ENCODE measurements around the gene ABL1. TPM values are rescaled to one million over a fixed set of nuclear protein-coding genes. Genes with fewer than 3 reads are reported as not detected.

The ABL1 gene
- total RNA-seq, 2 experiments from 2014 or later, result 30.2 to 33.0 TPM

DNA sequence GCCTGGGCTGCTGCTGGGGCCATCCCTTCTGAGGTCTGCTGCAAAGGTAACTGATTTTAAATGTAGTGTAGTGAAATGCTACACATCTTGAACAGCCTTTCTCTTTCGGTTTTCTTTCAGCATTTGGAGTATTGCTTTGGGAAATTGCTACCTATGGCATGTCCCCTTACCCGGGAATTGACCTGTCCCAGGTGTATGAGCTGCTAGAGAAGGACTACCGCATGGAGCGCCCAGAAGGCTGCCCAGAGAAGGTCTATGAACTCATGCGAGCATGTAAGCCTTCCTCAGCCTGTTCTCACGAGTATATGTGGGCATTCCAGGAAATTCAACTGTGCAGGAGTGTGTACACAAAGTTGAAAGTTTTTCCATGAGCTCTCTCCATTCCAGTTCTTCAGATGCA is 43.2 kb downstream of the ABL1 start:
- Mint-ChIP-seq H3K9me3 (no peaks in the 10 kb centered on the region), H3K36me3 (ENCODE audit: low read depth) (peaks cover 19% of the 10 kb centered on the region), H3K4me3 (no peak overlapping the region), H3K27me3 (no peaks in the 10 kb centered on the region), H3K27ac (no peak overlapping the region), H3K4me1 (ENCODE audit: low read depth) (no peaks in the 10 kb centered on the region)
- intact Hi-C loops (cut with micrococcal nuclease), result no loop called here
- ATAC-seq (no peak), DNase-seq (no peak)
- POLR2A ChIA-PET, result interaction anchor here (0.7 kb wide), 1 partner anchor 165 kb away, joined by 3 read pairs; no protein-coding TSS in a partner anchor
- TF ChIP-seq, protein P1, sequence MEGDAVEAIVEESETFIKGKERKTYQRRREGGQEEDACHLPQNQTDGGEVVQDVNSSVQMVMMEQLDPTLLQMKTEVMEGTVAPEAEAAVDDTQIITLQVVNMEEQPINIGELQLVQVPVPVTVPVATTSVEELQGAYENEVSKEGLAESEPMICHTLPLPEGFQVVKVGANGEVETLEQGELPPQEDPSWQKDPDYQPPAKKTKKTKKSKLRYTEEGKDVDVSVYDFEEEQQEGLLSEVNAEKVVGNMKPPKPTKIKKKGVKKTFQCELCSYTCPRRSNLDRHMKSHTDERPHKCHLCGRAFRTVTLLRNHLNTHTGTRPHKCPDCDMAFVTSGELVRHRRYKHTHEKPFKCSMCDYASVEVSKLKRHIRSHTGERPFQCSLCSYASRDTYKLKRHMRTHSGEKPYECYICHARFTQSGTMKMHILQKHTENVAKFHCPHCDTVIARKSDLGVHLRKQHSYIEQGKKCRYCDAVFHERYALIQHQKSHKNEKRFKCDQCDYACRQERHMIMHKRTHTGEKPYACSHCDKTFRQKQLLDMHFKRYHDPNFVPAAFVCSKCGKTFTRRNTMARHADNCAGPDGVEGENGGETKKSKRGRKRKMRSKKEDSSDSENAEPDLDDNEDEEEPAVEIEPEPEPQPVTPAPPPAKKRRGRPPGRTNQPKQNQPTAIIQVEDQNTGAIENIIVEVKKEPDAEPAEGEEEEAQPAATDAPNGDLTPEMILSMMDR (IDR thresholded peaks at IDR 0.05), result no peak
- CTCF ChIA-PET, result interaction anchor here (0.7 to 1.5 kb wide), 3 partner anchors 8 to 712 kb away, joined by 3 to 4 read pairs (median 4); no protein-coding TSS in a partner anchor

DNA sequence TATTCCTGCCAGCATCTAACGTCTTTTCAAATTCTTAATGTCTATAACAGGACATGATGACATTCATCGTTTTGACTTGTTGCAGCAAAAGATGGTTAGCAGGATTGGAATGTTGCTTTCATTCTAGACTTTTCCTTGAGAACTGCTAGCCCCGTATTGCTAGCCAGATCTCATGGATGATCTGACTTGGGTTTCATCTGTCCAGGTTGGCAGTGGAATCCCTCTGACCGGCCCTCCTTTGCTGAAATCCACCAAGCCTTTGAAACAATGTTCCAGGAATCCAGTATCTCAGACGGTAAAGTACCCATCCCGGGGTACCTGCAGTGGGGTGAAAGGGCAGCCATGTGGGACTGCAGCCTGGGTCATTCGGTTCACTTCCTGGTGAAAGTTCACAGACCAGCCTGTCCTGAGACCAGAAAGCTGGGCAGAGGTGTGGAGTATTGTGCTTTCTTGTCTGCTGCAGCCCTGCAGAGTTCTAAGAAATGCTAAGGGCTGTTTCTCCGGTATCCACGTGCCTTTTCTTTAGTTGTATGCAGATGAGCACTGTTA is 44.9 kb downstream of the ABL1 start:
- Mint-ChIP-seq H3K36me3 (ENCODE audit: low read depth) (peaks cover 19% of the 10 kb centered on the region), H3K27ac (no peak overlapping the region), H3K4me3 (no peak overlapping the region), H3K27me3 (no peaks in the 10 kb centered on the region), H3K4me1 (ENCODE audit: low read depth) (no peaks in the 10 kb centered on the region), H3K9me3 (no peaks in the 10 kb centered on the region)
- TF ChIP-seq, protein P1 (IDR thresholded peaks at IDR 0.05), result no peak
- ATAC-seq, result no peak
- no peak for DNase-seq
- POLR2A ChIA-PET, result no interaction called here
- intact Hi-C loops (cut with micrococcal nuclease), result no loop called here
- CTCF ChIA-PET, result interaction anchor here (1.3 to 1.5 kb wide), 2 partner anchors 10 to 13 kb away, joined by 4 read pairs; no protein-coding TSS in a partner anchor

DNA sequence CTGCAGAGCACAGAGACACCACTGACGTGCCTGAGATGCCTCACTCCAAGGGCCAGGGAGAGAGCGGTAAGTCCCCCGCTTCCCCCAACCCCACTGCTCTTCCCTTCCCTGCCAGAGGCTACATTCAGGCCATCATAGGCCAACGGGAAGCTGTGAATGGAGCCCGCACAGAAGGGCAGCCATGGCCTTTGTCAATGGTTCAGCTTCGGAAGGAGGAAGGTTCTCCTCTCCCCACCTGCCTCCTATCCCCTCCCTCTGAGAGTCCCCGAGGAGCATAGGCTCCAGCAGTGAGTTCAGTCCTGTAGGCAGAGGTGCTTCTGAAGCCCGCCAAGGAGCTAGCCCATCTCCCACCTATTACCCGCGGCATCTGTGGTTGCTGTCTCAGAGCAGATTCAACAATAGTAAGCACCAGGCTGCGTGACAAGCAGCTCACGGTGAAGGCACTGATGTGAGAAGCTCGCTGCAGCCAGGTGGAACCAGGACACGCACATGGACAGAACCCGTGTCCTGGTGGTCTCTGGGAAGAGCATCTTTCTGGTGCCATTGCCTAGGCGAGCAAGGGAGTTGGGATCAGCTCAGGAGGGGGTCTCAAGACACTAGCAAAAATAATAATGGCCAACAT is 45.7 kb downstream of the ABL1 start:
- no peak for DNase-seq
- Mint-ChIP-seq H3K9me3 (no peaks in the 10 kb centered on the region), H3K36me3 (ENCODE audit: low read depth) (peaks cover 19% of the 10 kb centered on the region), H3K4me1 (ENCODE audit: low read depth) (no peaks in the 10 kb centered on the region), H3K27me3 (no peaks in the 10 kb centered on the region), H3K4me3 (no peak overlapping the region), H3K27ac (no peak overlapping the region)
- TF ChIP-seq, protein P1 (IDR thresholded peaks at IDR 0.05), result no peak
- no peak for ATAC-seq
- CTCF ChIA-PET, result interaction anchor here (1.0 to 1.3 kb wide), 3 partner anchors 10 to 174 kb away, joined by 3 to 4 read pairs (median 4); no protein-coding TSS in a partner anchor
- POLR2A ChIA-PET, result interaction anchor here (0.8 to 1.0 kb wide), 2 partner anchors 35 to 187 kb away, joined by 3 read pairs; partner anchors contain the start of gene EXOSC2
- intact Hi-C loops (cut with micrococcal nuclease), result no loop called here

DNA sequence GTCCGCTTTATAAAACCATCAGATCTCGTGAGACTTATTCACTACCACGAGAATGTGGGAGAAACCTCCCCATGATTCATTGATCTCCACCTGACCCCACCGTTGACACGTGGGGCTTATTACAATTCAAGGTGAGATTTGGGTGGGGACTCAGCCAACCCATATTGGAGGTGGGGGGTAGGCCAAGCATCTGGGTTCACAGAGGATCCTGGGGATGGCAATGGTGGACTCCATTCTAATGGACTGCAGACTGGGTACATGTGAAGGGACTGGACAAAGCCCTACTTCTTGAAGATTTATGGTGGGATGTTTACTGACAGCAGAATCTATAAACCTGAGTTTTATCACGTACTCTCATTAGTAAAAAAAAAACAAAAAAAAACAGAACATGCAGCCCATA is 46.5 kb downstream of the ABL1 start:
- intact Hi-C loops (cut with micrococcal nuclease), result no loop called here
- CTCF ChIA-PET, result interaction anchor here (1.1 kb wide), 1 partner anchor 175 kb away, joined by 3 read pairs; no protein-coding TSS in a partner anchor
- Mint-ChIP-seq H3K4me3 (no peak overlapping the region), H3K4me1 (ENCODE audit: low read depth) (no peaks in the 10 kb centered on the region), H3K27ac (no peak overlapping the region), H3K9me3 (no peaks in the 10 kb centered on the region), H3K27me3 (no peaks in the 10 kb centered on the region), H3K36me3 (ENCODE audit: low read depth) (peaks cover 20% of the 10 kb centered on the region)
- no peak for ATAC-seq
- TF ChIP-seq, protein P1 (IDR thresholded peaks at IDR 0.05), result no peak
- no peak for DNase-seq
- POLR2A ChIA-PET, result interaction anchor here (0.8 to 1.0 kb wide), 2 partner anchors 34 to 188 kb away, joined by 3 read pairs; partner anchors contain the start of gene EXOSC2

DNA sequence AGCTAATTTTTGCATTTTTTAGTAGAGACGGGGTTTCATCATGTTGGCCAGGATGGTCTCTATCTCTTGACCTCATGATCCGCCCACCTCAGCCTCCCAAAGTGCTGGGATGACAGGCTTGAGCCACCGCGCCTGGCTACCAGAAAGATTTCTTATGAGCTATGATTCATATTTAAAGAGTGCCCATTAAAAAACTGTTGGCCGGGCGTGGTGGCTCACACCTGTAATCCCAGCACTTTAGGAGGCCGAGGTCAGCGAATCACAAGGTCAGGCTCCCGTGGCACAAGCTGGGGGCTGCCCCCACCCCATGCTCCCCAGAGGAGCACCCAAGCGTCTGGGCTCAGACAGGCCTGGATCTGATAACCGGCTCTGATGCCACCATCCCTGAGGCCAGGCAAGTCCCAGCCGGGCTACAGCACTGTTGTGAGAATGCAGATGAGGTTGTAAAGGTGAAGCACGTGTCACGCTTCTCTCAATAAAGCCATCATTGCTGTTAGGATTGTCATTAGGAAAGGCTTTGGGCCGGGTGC is 47.7 kb downstream of the ABL1 start:
- Mint-ChIP-seq H3K27ac (no peak overlapping the region), H3K27me3 (no peaks in the 10 kb centered on the region), H3K4me3 (no peak overlapping the region), H3K4me1 (ENCODE audit: low read depth) (no peaks in the 10 kb centered on the region), H3K9me3 (no peaks in the 10 kb centered on the region), H3K36me3 (ENCODE audit: low read depth) (peaks cover 19% of the 10 kb centered on the region)
- intact Hi-C loops (cut with micrococcal nuclease), result no loop called here
- DNase-seq (no peak), ATAC-seq (no peak)
- ChIA-PET POLR2A (no interaction called here), CTCF (no interaction called here)
- TF ChIP-seq, protein P1 (IDR thresholded peaks at IDR 0.05), result no peak

Data from activated CD8-positive, alpha-beta T cell treated with anti-CD3 and anti-CD28 coated beads for 36 hours (primary cell).